NCI-H526 treated with DMSO at 0.1 percent for 48 hours (cell line): ENCODE measurements around the gene CNPY3.
"Not testable (repeated sequence)": the region's sequence is repeated elsewhere in the genome, so short reads cannot be mapped to it uniquely, and the experiment has no call there.

ENCODE experiments used
- DNase-seq: peaks from one replicate; lab custom pipeline; 2025; lab: John Stamatoyannopoulos, UW

CNPY3 gene

DNA sequence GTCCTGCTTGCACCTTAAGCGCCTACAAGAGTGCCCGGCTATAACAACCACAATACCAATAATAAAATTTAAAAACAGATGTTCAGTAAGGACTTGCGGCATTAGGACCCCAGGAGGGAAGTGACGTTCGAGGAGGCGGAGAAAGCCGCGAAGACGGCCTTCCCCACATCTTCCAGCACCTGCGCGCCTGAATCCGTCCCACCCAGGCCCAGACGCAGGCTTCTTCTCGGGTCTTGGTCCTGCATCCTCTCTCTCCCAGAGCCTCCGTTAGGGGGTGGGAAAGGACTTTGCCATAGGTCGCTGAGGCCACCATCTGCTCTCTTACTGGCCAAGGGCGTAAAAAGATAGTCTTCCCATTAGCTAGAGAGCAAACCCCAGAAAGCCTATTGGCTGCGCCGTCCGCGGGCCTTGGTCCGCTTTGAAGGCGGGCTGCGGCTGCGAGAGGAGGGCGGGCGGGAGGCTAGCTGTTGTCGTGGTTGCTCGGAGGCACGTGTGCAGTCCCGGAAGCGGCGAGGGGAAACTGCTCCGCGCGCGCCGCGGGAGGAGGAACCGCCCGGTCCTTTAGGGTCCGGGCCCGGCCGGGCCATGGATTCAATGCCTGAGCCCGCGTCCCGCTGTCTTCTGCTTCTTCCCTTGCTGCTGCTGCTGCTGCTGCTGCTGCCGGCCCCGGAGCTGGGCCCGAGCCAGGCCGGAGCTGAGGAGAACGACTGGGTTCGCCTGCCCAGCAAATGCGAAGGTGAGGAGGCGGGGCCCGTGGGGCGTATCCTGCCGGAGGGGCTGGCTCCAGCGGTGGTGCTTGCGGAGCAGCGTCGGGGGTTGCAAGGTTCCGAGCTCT is at the start of gene CNPY3:
Gene CNPY3, plus strand, starts transcription at position 495 of the 835 bp plus-strand sequence. Its CDS starts 91 bp downstream, at position 586.
- DNase-seq, result peak; percentile 96

DNA sequence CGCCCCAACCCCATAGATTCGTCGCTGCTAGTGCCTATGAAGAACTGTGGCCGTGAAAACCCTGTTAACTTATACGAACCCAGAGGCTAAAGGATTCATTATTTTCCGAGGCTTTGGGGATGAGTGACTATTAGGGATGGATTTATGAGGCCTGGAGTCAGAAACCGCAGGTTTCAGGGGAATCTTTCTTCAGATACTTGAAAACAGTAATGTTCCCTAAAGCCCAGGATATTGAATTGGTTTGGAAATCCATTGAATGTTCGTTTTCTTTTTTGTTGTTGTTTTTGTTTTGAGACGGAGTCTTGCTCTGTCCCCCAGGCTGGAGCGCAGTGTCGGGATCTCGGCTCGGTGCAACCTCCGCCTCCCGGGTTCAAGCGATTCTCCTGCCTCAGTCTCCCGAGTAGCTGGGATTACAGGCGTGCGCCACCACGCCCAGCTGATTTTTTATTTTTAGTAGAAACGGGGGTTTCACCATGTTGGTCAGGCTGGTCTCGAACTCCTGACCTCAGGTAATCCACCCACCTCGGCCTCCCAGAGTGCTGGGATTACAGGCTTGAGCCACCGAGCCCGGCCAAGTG is 49.0 kb upstream of the CNPY3 start:
- DNase-seq, result not testable (repeated sequence)

DNA sequence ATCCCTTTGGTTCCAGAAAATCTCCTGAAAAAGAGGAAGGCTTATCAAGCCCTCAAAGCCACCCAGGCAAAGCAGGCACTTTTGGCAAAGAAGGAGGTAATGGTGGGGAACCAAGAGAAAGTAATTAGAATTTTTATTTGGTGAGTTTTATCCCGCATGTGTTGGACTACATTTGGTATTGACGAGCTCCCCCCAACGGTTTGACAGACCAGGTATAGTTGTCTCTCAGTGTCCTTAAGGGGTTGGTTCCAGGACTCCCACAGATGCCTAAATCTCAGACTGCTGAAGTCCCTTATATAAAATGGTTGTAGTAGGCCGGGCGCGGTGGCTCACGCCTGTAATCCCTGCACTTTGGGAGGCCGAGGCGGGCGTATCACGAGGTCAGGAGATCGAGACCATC is 48.4 kb upstream of the CNPY3 start:
- DNase-seq, result not testable (repeated sequence)

- no peak for DNase-seq
Observed at GRCh38 chr6:42885702-42886101, 43.6 kb upstream of the CNPY3 start.

- not testable (repeated sequence) for DNase-seq
Observed at GRCh38 chr6:42888201-42888600, 41.1 kb upstream of the CNPY3 start.

- no peak for DNase-seq
Observed at GRCh38 chr6:42889815-42890214, 39.5 kb upstream of the CNPY3 start.

- peak; percentile 92 for DNase-seq
Observed at GRCh38 chr6:42890311-42891198, 38.7 kb upstream of the CNPY3 start.

DNA sequence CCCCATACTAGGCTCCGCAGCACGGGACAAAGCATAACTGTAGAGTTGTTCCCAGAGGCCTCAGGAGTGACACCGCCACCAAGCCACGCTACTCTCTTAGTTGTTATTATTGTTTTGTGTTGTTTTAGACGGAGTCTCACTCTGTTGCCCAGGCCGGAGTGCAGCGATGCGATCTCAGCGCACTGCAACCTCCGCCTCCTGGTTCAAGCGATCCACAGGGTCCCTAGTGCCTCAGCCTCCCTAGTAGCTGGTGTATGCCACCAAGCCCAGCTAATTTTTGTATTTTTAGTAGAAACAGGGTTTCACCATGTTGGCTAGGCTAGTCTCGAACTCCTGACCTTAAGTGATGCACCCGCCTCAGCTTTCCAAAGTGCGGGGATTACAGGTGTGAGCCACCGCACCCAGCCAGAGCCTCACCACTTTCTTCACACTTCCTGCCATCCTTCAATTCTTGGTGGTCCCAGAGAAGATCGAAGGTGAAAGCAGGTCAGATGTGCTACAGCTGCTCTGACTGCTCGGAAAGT is 38.0 kb upstream of the CNPY3 start:
- no peak for DNase-seq

- not testable (repeated sequence) for DNase-seq
Observed at GRCh38 chr6:42894041-42894828, 35.0 kb upstream of the CNPY3 start.

DNA sequence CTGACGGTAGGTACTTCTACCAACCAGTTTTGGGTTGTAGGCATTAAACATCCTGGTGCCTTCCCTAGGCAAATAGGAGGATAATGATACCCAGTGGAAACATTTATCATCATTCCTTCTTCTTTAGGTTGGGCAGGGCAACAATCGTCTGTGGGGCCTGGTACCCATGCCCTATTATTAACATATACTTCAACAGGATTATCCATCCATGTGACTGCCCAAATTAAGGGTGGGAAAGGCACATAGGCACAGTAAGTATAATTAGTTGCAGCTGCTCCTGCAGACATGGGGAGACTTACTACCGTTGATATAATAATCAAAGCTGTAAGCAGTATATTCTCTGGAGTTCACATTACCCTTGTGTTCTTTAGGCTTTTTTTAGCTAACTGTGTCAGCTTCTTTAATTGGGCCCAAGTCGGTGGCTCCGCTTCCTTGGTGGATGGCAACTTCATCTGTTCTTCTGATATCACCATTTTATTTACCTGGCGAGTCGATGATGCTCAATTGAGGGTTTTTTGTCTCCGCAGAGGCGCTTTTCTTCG is 33.0 kb upstream of the CNPY3 start:
- no peak for DNase-seq

- peak; percentile 42 for DNase-seq
Observed at GRCh38 chr6:42898891-42899361, 30.4 kb upstream of the CNPY3 start.

DNA sequence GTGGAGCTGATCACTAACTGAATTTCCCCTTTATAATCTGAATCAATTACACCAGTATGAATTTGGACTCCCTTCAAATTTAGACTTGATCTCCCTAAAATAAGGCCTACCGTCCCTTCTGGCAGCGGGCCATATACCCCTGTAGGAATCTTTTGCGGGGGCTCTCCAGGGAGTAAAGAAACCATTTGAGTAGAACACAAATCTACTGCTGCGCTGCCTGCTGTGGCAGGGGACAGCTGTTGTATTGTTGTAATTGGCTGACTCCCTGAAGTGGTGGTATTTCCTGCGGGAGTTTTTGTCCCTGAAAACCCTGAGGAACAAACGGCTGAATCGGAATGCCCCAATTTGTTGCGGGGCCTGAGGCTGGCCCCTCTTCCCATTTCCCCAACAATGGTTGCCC is 29.4 kb upstream of the CNPY3 start:
- no peak for DNase-seq

- peak; percentile 68 for DNase-seq
Observed at GRCh38 chr6:42901538-42901957, 27.7 kb upstream of the CNPY3 start.

GRCh38 chr6:42902429-42903263 is 26.6 kb upstream of the CNPY3 start:
- DNase-seq, result not testable (repeated sequence)

- DNase-seq, result no peak
Observed at GRCh38 chr6:42904467-42904866, 24.8 kb upstream of the CNPY3 start.

- DNase-seq, result no peak
Observed at GRCh38 chr6:42907336-42907735, 21.9 kb upstream of the CNPY3 start.

DNA sequence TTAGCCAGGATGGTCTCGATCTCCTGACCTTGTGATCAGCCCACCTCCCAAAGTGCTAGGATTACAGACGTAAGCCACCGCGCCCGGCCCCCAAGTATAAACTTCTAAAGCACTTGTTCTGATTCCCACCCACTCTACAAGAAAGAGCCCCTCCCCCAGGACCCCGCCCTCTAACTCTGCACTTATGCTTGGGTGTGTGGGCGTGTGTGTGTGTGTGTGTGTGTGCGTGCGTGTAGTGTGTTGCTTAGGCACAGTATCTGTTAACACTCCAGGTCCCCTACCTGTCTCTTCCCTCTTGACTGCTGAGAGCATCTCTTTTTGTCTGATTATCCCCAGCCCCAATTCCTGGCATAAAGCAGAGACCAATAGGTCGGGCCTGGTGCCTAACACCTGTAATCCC is 19.4 kb upstream of the CNPY3 start:
- DNase-seq, result no peak

DNA sequence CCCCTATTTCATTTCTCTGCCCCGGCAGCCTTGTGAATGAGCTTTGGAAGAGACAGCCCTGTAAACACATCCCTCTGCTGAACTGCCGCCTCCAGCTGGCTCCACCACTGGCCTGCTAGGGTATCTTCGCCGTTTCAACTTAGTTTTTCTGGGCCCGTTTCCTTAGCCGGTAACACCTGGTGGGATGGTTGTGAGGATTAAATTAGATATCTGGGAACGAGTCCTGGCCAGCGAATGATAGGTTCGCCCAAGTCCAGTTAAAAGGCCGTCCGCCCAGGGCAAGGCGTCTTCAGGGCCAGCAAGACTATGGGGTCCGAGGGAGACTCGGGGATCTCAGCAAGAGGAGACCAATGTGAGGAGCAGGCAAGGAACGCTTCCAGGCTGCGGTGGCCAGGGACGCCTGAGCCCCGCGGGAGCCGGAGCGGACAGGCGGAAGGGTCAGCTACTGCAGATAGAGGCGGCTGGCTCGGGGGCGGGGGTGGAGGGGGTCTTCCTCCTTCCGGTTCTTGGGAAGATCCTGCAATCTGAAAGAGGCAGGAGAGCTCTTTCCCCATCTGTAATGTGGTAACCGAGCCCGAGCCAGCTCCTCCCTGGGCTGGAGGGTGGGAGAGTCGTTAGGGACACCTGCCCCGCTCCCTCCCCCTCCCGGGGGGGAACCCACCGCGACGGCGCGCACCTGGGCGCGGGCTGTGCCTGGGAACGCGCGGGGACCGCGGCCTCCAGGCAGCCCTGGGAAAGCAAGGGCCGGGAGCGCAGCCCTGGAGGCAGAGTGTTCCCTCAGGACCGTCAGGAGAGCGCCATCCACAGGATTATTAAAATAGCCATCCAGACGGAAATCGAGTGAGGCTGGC is 17.9 kb upstream of the CNPY3 start:
- DNase-seq, result no peak

GRCh38 chr6:42914546-42914945 is 14.7 kb upstream of the CNPY3 start:
- no peak for DNase-seq
